Tracheal epithelial cell (primary cell): Measurements from ENCODE around the gene MYEOV. TPM values are rescaled to one million over a fixed set of nuclear protein-coding genes. Genes with fewer than 3 reads are reported as not detected.

ENCODE experiments used
- total RNA-seq: library from RNA; depleted of rRNA; stranded (reverse); fragments of >200 nt; gene quantifications from 2 replicates; pipeline ENCODE4 v1.2.1, GENCODE V29; 2014

The MYEOV gene
- total RNA-seq = under 0.01 and 4.8 TPM in 2 replicates

GRCh38 chr11:69293819-69294505 lies at the start of gene MYEOV:
MYEOV (plus strand) TSS chr11:69294155; CDS start chr11:69295355, 1,200 bp downstream.

Other genes starting within 250 kb of the MYEOV start
- gene TPCN2, start 245.2 kb upstream of the MYEOV start, total RNA-seq = 7.0 and 7.7 TPM in 2 replicates
- gene SMIM38, start 138.2 kb upstream of the MYEOV start, total RNA-seq = 0.21 and 0.48 TPM in 2 replicates
- gene LINC01488, start 187.5 kb downstream of the MYEOV start, total RNA-seq = not detected in 2 replicates